ENCODE results near the gene GTF2H1. TPM values are rescaled to one million over a fixed set of nuclear protein-coding genes. Genes with fewer than 3 reads are reported as not detected.

GTF2H1 gene
- total RNA-seq, 1 donor = 34.0 TPM

DNA sequence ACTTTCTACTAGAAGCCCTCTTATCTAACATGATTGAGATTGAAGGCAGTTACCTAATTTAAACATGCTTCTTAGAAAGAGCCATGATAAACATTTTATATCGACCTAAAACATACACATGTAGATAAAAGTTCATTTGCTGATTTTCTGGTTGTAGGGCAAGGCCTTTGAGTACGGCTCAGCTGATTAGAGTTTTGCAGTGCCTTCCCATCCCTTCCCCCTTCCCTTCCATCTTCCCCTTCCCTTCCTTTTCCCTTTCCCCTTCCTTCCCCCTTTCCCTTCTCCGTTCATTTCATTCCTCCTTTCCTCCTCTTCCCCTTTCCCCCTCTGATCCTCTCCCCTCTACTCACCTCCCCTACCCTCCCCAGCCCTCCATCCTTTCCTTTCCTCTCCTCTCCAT, 94.1 kb downstream of the GTF2H1 start:
- Histone ChIP-seq H3K9me3 (ENCODE audit: low read depth, low read length) (no peaks in the 10 kb centered on the region), H3K4me3 (ENCODE audit: low read length) (no peak overlapping the region), H3K4me1 (ENCODE audit: insufficient read depth, low read length) (no peaks in the 10 kb centered on the region), H3K27me3 (ENCODE audit: insufficient read depth, low read length) (no peaks in the 10 kb centered on the region)

Other genes with a start within 250 kb of the GTF2H1 start
- 21.5 TPM for gene SAAL1, start 216.5 kb upstream of the GTF2H1 start, total RNA-seq
- not detected for gene MRGPRX3, start 190.0 kb upstream of the GTF2H1 start, total RNA-seq
- not detected for gene MRGPRX4, start 149.7 kb upstream of the GTF2H1 start, total RNA-seq
- gene SAA4, start 85.8 kb upstream of the GTF2H1 start, total RNA-seq = not detected
- gene SAA2, start 73.9 kb upstream of the GTF2H1 start, total RNA-seq = 0.63 TPM
- gene SAA1, start 56.3 kb upstream of the GTF2H1 start, total RNA-seq = not detected
- 30.2 TPM for gene HPS5, start 427 bp upstream of the GTF2H1 start, total RNA-seq
- gene LDHA, start 72.0 kb downstream of the GTF2H1 start, total RNA-seq = 230 TPM
- not detected for gene LDHC, start 89.8 kb downstream of the GTF2H1 start, total RNA-seq
- 0.10 TPM for gene LDHAL6A, start 133.3 kb downstream of the GTF2H1 start, total RNA-seq
- 31.6 TPM for gene TSG101, start 204.4 kb downstream of the GTF2H1 start, total RNA-seq